PC-3 (cell line): ENCODE measurements around the gene PRDX5. TPM values are rescaled to one million over a fixed set of nuclear protein-coding genes. Genes with fewer than 3 reads are reported as not detected.

Experiments used
- ATAC-seq: fragments of 200-7000 bp; cut with Tn5 transposase; 2 replicates; pipeline ENCODE4 v1.9.1; 2020; ENCODE audit warnings: mild to moderate bottlenecking, moderate library complexity
- BruUV-seq: library from RNA; stranded (reverse); fragments of 400-500 nt; replicated peaks from 2 replicates; lab custom pipeline; 2021; lab: Mats Ljungman, UMichigan
- CTCF ChIA-PET: fragments of 300-600 bp; sonication (Branson Sonifier 250); formaldehyde crosslinking; loops from one replicate; lab custom pipeline; 2022; ENCODE audit warnings: antibody characterized with exemption; lab: Charles Lee
- POLR2A ChIA-PET: fragments of 300-600 bp; sonication (Branson Sonifier 250); formaldehyde crosslinking; loops from one replicate; lab custom pipeline; 2022; ENCODE audit warnings: antibody characterized with exemption; ENCODE audit not compliant: unreplicated experiment; lab: Charles Lee
- DNase-seq: peaks from one replicate; pipeline ENCODE4 v3.0.0-alpha.2; 2015
- H2AFZ ChIP-seq: fragments of 300-600 bp; sonication (generic); 2 replicates; pipeline ENCODE4 v1.6.0; 2016; ENCODE audit warnings: antibody characterized with exemption, low read length
- H3F3A ChIP-seq: fragments of 300-600 bp; sonication (generic); one replicate; pipeline ENCODE4 v1.6.0; 2017; ENCODE audit warnings: antibody characterized with exemption, low read length, control low read depth, mild to moderate bottlenecking; ENCODE audit not compliant: unreplicated experiment
- H3K27ac ChIP-seq: fragments of 300-600 bp; sonication (generic); 2 replicates; pipeline ENCODE4 v1.5.1; 2016; ENCODE audit warnings: mild to moderate bottlenecking, low read length
- H3K27me3 ChIP-seq: fragments of 300-600 bp; sonication (generic); 2 replicates; pipeline ENCODE4 v1.6.1; 2016; ENCODE audit warnings: low read length, mixed read lengths
- H3K36me3 ChIP-seq: fragments of 300-600 bp; sonication (generic); 2 replicates; pipeline ENCODE4 v1.6.1; 2016; ENCODE audit warnings: low read depth, mixed run types, low read length, mixed read lengths
- H3K4me1 ChIP-seq: fragments of 300-600 bp; sonication (generic); 2 replicates; pipeline ENCODE4 v1.5.1; 2016; ENCODE audit warnings: low read length; ENCODE audit not compliant: insufficient read depth
- H3K4me2 ChIP-seq: fragments of 300-600 bp; sonication (generic); 2 replicates; pipeline ENCODE4 v1.6.0; 2016; ENCODE audit warnings: low read length
- H3K4me3 ChIP-seq: fragments of 300-600 bp; sonication (generic); 2 replicates; pipeline ENCODE4 v1.5.1; 2016; ENCODE audit warnings: mild to moderate bottlenecking, low read length, mixed read lengths
- H3K79me2 ChIP-seq: fragments of 300-600 bp; sonication (generic); 2 replicates; pipeline ENCODE4 v1.6.1; 2017; ENCODE audit warnings: low read length, mixed read lengths
- H3K9ac ChIP-seq: fragments of 300-600 bp; sonication (generic); 2 replicates; pipeline ENCODE4 v1.6.0; 2016; ENCODE audit warnings: mild to moderate bottlenecking, low read length
- H3K9me2 ChIP-seq: fragments of 300-600 bp; sonication (generic); replicated peaks from 2 replicates; pipeline ENCODE4 v1.6.1; 2016; ENCODE audit warnings: mixed run types, low read length, mixed read lengths
- H3K9me3 ChIP-seq: fragments of 300-600 bp; sonication (generic); 2 replicates; pipeline ENCODE4 v1.6.1; 2016; ENCODE audit warnings: low read length, mixed read lengths
- H4K20me1 ChIP-seq: fragments of 300-600 bp; sonication (generic); 2 replicates; pipeline ENCODE4 v1.6.1; 2016; ENCODE audit warnings: low read length, mixed read lengths
- CTCF ChIP-seq: fragments of 300-600 bp; sonication (generic); conservative IDR thresholded peaks from 2 replicates; pipeline ENCODE4 v1.5.1; 2017; ENCODE audit warnings: antibody characterized with exemption, low read depth, mild to moderate bottlenecking, low read length
- EZH2 ChIP-seq: fragments of 300-600 bp; sonication (generic); IDR thresholded peaks from one replicate; pipeline ENCODE4 v1.6.1; 2017; ENCODE audit warnings: antibody characterized with exemption, mild to moderate bottlenecking, low read length; ENCODE audit not compliant: unreplicated experiment
- EZH2phosphoT487 ChIP-seq: fragments of 300-600 bp; sonication (generic); IDR thresholded peaks from 2 replicates; pipeline ENCODE4 v1.6.1; 2018; ENCODE audit warnings: mild to moderate bottlenecking, antibody characterized with exemption, low read length, borderline replicate concordance
- intact Hi-C: fragments of 100-400 bp; cut with micrococcal nuclease; formaldehyde crosslinking; loops from 2 replicates; pipeline ENCODE4 v1.9.0; 2023
- total RNA-seq: library from RNA; depleted of rRNA; stranded (reverse); fragments of >200 nt; gene quantifications from 2 replicates; pipeline ENCODE4 v1.2.3, GENCODE V29; 2014

The PRDX5 gene
- total RNA-seq, 1 experiment from 2014 or later = 467 TPM

GRCh38 chr11:64313491-64314145, 4.3 kb upstream of the PRDX5 start:
- no peak overlapping the region for H3K4me2 ChIP-seq
- intact Hi-C loops = no loop called here
- BruUV-seq = no TSS peak
- H3K27me3 ChIP-seq = no peaks in the 10 kb centered on the region
- POLR2A ChIA-PET = no interaction called here
- H3K27ac ChIP-seq = no peak overlapping the region
- no peak for ATAC-seq
- peaks cover 46% of the 10 kb centered on the region for H3K79me2 ChIP-seq
- H2AFZ ChIP-seq = no peak overlapping the region
- H3K4me1 ChIP-seq = peaks cover 5% of the 10 kb centered on the region
- H4K20me1 ChIP-seq = no peaks in the 10 kb centered on the region
- CTCF ChIA-PET = no interaction called here
- H3F3A ChIP-seq = peaks cover 7% of the 10 kb centered on the region
- no peaks in the 10 kb centered on the region for H3K9me2 ChIP-seq
- peaks cover 11% of the 10 kb centered on the region for H3K36me3 ChIP-seq
- no peak overlapping the region for H3K9ac ChIP-seq
- H3K9me3 ChIP-seq = no peaks in the 10 kb centered on the region
- no peak overlapping the region for H3K4me3 ChIP-seq
- no peak for TF ChIP-seq CTCF
- TF ChIP-seq EZH2 = no peak
- no peak for TF ChIP-seq EZH2phosphoT487
- DNase-seq = no peak

GRCh38 chr11:64314146-64314804, 3.6 kb upstream of the PRDX5 start:
- H3K4me1 ChIP-seq = peaks cover 10% of the 10 kb centered on the region
- H2AFZ ChIP-seq = no peak overlapping the region
- no peaks in the 10 kb centered on the region for H3K9me3 ChIP-seq
- peak; percentile 51; the same call in 1 of the 2 replicates for TF ChIP-seq CTCF
- TF ChIP-seq EZH2phosphoT487 = no peak
- peaks cover 7% of the 10 kb centered on the region for H3F3A ChIP-seq
- no peak overlapping the region for H3K9ac ChIP-seq
- ATAC-seq = no peak
- ChIA-PET POLR2A (no interaction called here), CTCF (interaction anchor here (1.0 kb wide), 1 partner anchor 41 kb away, joined by 3 read pairs; no protein-coding TSS in a partner anchor)
- no peaks in the 10 kb centered on the region for H3K27me3 ChIP-seq
- intact Hi-C loops = no loop called here
- no peak overlapping the region for H3K4me3 ChIP-seq
- peaks cover 51% of the 10 kb centered on the region for H3K79me2 ChIP-seq
- DNase-seq = no peak
- BruUV-seq = no TSS peak
- H4K20me1 ChIP-seq = no peaks in the 10 kb centered on the region
- H3K27ac ChIP-seq = no peak overlapping the region
- no peak overlapping the region for H3K4me2 ChIP-seq
- no peaks in the 10 kb centered on the region for H3K9me2 ChIP-seq
- H3K36me3 ChIP-seq = peaks cover 11% of the 10 kb centered on the region
